Measurements from ENCODE around the gene CCDC71L.

CCDC71L gene

DNA sequence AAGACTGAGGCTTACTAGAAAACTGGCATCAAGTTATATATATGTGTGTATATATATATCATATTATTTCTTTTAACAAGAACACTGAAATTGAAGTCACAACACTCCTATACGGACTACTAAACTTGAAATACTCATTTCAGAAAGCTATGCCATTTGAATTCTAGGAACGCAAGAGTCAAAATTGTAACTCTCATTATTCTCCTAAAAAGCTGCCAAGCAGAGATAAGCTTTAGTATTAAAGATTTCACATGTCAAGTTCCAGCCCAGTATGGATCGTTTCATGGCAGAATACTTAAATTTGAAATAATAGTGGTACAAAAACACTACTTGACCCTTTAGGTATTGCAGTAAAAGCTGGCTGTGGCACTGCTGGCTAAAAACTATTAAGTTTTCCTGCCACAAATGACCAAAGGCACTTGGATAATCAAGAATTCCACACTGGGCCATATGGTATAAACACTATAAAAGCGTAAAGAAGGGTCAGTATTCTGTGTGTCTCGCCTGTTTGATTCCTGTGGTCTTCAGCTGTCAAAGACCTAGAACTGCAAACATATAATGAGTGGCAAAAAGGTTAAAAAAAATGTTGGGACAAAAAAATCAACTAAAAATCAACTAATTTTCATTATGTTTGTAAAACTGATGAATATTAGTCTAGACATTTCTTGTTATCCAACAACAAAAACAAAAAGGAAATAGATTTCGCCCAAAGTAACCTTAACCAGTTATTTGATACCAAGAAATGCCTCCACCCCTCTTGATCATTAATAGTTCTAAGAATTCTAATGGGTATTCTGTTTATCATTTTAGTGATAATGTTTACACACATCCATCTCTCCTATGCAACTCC, 2.4 kb downstream of the CCDC71L start:
- DNase-seq: no peak

DNA sequence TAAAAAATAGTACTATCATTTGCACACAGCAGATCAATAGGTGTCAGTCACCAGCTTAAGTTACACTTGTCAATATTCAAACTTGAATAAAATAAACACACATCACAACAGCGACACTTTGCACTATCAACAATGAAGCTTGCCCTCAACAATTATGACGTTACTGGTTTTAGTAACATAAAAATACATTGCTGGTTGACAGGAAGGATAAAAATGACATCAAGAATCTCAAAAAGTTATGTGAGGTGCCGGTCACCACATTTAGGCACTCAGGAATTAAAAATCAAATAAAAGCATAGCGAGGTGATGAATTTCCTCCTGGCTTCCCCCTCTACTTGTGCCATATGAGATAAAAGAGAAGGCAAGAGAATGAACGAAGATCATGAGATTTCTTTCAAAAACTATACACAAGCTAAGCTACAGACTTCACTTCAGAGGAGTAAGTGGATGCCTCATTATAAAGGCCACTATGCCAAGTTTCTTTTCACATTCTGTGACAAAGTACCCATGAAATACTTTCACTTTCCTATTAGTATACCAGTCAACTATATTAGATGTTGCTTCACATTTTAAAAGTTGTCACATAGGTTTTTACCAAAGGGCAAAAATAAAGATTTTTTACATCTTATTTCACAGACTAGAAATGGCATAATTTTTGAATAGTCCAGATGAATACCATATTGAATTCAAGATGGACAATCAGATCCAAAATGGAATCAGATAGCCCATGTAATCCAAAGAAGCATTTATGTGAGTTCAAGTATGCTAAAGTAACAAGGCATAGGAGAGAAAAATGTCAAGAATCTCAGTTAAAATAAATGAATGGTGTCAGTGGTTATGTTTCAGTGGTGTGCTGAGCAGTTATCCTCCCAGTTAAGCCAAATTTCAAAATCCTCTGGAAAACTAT, 3.6 kb downstream of the CCDC71L start:
- no peak for DNase-seq

DNA sequence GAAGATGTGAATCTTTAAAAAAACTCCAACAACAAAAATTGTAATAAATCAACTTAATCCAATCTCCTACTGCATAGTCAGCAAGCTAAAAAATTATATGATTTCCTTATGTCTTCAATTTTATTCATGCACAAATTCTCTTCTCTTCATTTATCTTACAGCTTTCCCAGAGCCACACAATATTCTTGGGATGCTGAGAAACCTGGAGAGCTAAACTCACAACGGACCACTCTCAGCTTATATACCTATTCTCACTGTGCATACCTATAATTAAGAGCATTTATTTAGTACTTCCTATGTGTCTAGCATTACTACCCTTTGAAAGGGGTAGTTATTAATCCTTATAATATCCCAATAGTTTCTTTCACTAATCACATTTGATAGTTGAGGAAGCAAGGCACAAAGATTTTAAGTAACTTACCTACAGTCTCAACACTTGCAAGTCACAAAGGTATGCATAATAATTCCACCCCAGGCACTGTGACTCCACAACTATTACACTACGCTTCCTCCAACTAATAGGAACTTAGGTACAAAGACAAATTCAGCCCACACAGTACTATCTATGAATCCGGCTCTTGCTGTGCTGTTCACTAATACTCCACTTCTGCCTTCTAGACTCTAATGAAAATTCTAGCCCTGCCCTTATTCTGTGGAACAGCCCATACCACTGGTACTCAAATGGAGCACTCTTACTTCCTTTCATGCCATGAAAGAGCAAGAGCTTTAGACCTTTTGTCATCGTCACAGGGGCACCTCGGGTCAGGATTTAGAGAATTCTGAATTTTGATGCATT, 5.1 kb downstream of the CCDC71L start:
- no peak for DNase-seq

- no peak for DNase-seq
Observed at GRCh38 chr7:106653488-106653887, 7.5 kb downstream of the CCDC71L start.

- no peak for DNase-seq
Observed at GRCh38 chr7:106652909-106653308, 8.0 kb downstream of the CCDC71L start.

GRCh38 chr7:106652092-106652491, 8.9 kb downstream of the CCDC71L start:
- DNase-seq: no peak

GRCh38 chr7:106646256-106646655, 14.7 kb downstream of the CCDC71L start:
- DNase-seq: no peak

- DNase-seq: no peak
Observed at GRCh38 chr7:106644999-106645398, 16.0 kb downstream of the CCDC71L start.

GRCh38 chr7:106643216-106644000, 17.6 kb downstream of the CCDC71L start:
- DNase-seq: no peak

DNA sequence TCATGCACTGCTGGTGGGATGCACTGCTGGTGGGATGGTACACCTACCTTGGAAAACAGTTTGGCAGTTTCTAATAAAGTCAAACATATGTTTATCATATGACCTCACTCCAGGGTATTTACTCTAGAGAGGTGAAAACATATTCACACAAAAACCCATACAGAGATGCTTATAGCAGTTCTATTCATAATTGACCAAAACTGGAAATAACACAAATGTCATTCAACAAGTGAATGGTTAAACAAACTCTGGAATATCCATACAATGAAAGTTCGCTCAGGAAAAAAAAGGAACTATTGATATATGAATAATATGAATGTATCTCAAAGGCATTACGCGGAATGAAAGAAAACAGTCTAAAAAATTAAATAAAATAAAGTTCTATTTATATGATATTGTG, 19.5 kb downstream of the CCDC71L start:
- no peak for DNase-seq

- DNase-seq: no peak
Observed at GRCh38 chr7:106640368-106641141, 20.4 kb downstream of the CCDC71L start.

- no peak for DNase-seq
Observed at GRCh38 chr7:106639476-106640334, 21.3 kb downstream of the CCDC71L start.

- DNase-seq: no peak
Observed at GRCh38 chr7:106635411-106635810, 25.5 kb downstream of the CCDC71L start.

GRCh38 chr7:106634958-106635357, 26.0 kb downstream of the CCDC71L start:
- DNase-seq: no peak

- no peak for DNase-seq
Observed at GRCh38 chr7:106630648-106631047, 30.3 kb downstream of the CCDC71L start.

DNA sequence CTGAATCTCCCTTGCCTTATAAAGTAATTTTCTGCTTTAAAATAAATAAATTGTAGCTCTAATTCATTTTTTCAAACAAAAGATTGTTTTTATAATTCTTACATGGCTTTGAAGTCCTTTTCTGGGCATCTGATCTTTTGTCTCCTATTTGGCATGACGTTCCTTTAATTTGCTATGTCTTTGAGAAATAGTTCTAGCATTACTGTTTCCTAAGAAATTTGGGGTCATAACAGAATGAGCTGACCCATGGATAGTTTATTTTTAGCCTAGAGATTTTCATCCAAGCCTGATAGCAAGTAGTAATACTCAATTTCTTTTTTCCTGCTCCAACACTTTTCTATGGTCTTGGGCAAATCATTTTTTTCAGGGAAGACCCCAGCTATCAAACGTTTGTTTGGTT, 31.4 kb downstream of the CCDC71L start:
- no peak for DNase-seq

GRCh38 chr7:106626376-106627164, 34.4 kb downstream of the CCDC71L start:
- peak; percentile 71 for DNase-seq

DNA sequence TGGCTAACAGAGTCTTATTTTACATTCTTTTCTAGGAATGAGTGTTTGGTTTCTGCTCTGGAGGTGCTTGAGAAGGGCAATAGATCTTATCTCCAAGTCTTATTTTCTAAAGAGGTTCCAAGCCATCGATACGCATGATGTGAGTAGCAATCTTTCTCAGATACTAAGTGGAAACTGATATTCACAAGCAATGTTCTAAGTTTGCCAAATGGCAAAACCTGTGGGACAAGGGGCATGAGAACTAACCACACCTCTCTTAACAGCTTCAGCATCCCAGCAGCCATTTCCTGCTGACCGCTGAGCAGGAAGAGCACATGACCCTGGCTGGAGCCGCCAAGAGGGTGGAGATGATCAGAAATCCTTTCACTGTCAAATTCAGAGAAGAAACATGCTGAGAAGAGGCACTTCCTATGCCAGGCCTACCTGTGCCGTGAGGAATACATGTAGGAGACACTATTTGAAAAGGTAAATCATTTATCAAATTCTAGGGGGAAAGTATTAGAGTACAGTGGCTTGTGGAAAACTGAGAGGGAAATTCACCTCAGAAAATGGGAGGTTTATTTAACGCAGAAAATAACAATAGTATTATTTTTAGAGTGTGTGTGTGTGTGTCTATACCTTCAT, 35.2 kb downstream of the CCDC71L start:
- no peak for DNase-seq

- DNase-seq: no peak
Observed at GRCh38 chr7:106623853-106624252, 37.1 kb downstream of the CCDC71L start.
